ENCODE data around the gene SLC25A12. TPM values are rescaled to one million over a fixed set of nuclear protein-coding genes. Genes with fewer than 3 reads are reported as not detected.

The SLC25A12 gene
- total and polyA plus RNA-seq, 2 donors (not counting 3 experiments of a cell fraction or from before 2014, with no cell fraction given), result 13.6 to 17.1 TPM

DNA sequence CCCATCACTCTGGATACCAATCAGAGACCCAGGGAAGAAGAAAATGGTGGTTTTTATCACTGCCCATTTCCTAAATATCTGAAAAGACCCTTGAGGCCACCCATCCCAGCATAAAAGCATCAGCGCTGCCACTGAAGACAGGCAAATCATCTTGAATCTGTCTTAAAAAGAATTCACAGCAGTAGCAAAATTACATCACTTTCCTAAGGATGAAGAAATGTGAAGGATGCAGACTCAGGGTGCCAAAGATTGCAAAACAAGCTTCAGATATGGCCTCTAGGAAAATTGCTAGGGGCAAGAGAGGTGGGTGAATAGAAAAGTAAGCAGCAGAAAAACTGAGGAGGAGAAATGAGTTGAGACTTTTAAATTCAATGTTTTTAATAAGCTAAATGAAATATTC, 70.0 kb downstream of the SLC25A12 start:
- TF ChIP-seq, protein P1, sequence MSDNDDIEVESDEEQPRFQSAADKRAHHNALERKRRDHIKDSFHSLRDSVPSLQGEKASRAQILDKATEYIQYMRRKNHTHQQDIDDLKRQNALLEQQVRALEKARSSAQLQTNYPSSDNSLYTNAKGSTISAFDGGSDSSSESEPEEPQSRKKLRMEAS (IDR thresholded peaks at IDR 0.05; ENCODE audit: insufficient read depth, insufficient read length), result no peak
- TF ChIP-seq FOS (IDR thresholded peaks at IDR 0.05; ENCODE audit: borderline replicate concordance, insufficient read depth, low read length) (no peak), MYC (IDR thresholded peaks at IDR 0.05; ENCODE audit: low read depth, low read length) (no peak), GATA2 (IDR thresholded peaks at IDR 0.05; ENCODE audit: insufficient read depth, insufficient read length, low read depth, low read length) (no peak), POLR2A (IDR thresholded peaks at IDR 0.05; ENCODE audit: low read depth, low read length) (no peak), EZH2 (IDR thresholded peaks at IDR 0.05; ENCODE audit: borderline replicate concordance, low read depth, low read length, severe bottlenecking) (no peak), JUN (IDR thresholded peaks at IDR 0.05; ENCODE audit: borderline replicate concordance, insufficient read depth, insufficient read length, low read depth) (no peak), POLR2AphosphoS5 (IDR thresholded peaks at IDR 0.05; ENCODE audit: insufficient read depth, low read depth, low read length) (no peak)
- TF ChIP-seq, protein P2, sequence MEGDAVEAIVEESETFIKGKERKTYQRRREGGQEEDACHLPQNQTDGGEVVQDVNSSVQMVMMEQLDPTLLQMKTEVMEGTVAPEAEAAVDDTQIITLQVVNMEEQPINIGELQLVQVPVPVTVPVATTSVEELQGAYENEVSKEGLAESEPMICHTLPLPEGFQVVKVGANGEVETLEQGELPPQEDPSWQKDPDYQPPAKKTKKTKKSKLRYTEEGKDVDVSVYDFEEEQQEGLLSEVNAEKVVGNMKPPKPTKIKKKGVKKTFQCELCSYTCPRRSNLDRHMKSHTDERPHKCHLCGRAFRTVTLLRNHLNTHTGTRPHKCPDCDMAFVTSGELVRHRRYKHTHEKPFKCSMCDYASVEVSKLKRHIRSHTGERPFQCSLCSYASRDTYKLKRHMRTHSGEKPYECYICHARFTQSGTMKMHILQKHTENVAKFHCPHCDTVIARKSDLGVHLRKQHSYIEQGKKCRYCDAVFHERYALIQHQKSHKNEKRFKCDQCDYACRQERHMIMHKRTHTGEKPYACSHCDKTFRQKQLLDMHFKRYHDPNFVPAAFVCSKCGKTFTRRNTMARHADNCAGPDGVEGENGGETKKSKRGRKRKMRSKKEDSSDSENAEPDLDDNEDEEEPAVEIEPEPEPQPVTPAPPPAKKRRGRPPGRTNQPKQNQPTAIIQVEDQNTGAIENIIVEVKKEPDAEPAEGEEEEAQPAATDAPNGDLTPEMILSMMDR (IDR thresholded peaks at IDR 0.05; ENCODE audit: extremely low read depth in 1 of 2, insufficient read depth in 1 of 2, low read depth in 1 of 2, low read length in 2 of 2), result no peak
- no peak for FAIRE-seq

More for the DNA sequence above, 70.0 kb downstream of the SLC25A12 start:
- ChIA-PET CTCF (interaction anchor here (0.6 to 1.9 kb wide), 8 partner anchors 9 to 303 kb away, joined by 3 to 6 read pairs (median 4); no protein-coding TSS in a partner anchor), POLR2A (no interaction called here)
- Histone ChIP-seq H3K4me2 (ENCODE audit: insufficient read depth, low read length) (no peak overlapping the region), H3K79me2 (ENCODE audit: control insufficient read depth, insufficient read depth, low read length) (no peaks in the 10 kb centered on the region), H3K9me1 (replicated peaks; ENCODE audit: control insufficient read depth, extremely low read depth, insufficient read depth, low read length) (no peaks in the 10 kb centered on the region), H3K27ac (ENCODE audit: insufficient read depth, low read depth, low read length) (no peak overlapping the region), H4K20me1 (replicated peaks; ENCODE audit: control insufficient read depth, extremely low read depth, insufficient read depth, low read length) (no peaks in the 10 kb centered on the region), H3K4me3 (replicated peaks in 1 of 3; ENCODE audit: insufficient read depth in 1 of 3, low read depth in 1 of 3, low read length in 3 of 3) (no peak overlapping the region), H3K9me3 (replicated peaks; ENCODE audit: control insufficient read depth, insufficient read depth, low read length) (no peaks in the 10 kb centered on the region), H2AFZ (ENCODE audit: low read depth, low read length) (no peak overlapping the region), H3K4me1 (ENCODE audit: control insufficient read depth, extremely low read depth, insufficient read depth, low read length) (no peaks in the 10 kb centered on the region), H3K27me3 (ENCODE audit: control insufficient read depth in 2 of 2, insufficient read depth in 2 of 2, low read length in 2 of 2) (no peaks in the 10 kb centered on the region), H3K9ac (replicated peaks; ENCODE audit: extremely low read depth, insufficient read depth, low read length) (no peak overlapping the region), H3K36me3 (ENCODE audit: control insufficient read depth in 2 of 2, extremely low read depth in 1 of 2, insufficient read depth in 2 of 2, low read length in 2 of 2) (no peaks in the 10 kb centered on the region)
- intact Hi-C loops (cut with micrococcal nuclease) (no loop called here), dilution Hi-C loops (cut with MboI; ENCODE audit: extremely low pct_ligation_motif_present, low sequenced_read_pairs) (no loop called here)
- BruUV-seq (replicated peaks), result no TSS peak
- no peak for DNase-seq (ENCODE audit: low read depth, low spot score)
